ENCODE results near the gene PLB1.

DNA sequence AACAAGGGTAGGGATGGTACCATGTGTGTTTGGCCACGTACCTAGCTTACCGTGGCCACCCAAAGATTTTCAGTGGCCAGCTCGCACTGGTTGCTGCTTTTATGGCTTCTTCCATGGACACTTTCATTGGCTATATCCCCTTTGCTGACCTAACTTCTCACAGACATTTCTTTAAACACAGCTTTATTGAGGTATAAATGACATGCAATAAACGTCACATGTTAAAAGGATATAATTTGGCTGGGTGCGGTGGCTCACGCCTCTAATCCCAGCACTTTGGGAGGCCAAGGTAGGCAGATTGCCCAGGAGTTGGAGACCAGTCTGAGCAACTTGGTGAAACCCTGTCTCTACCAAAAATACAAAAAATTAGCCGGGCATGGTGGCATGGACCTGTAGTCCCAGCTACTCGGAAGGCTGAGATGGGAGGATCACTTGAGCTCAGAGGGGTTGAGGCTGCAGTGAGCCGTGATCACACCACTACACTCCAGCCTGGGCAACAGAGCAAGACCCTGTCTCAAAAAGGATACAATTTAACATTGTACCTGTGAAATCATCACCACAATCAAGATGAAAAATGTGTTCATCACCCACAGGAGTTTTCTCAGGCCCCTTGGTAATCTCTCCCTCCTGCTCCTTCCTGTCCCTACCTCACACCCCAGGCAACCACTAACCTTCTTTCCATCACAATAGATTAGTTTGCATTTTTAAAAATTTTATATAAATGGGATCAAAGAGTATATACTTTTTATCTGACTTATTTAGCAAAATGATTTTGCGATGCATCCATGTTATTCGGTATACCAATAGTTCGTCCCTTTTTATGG lies 127.9 kb downstream of the PLB1 start:
- TF ChIP-seq EZH2 (IDR thresholded peaks at IDR 0.05; ENCODE audit: insufficient read depth, poor library complexity, severe bottlenecking) (no peak), EZH2phosphoT487 (IDR thresholded peaks at IDR 0.05; ENCODE audit: insufficient read depth, low read depth) (no peak)
